DND-41 (cell line): ENCODE results near the gene PIP4P1.

Experiments used
- CTCF ChIP-seq: IDR thresholded peaks from 2 replicates; pipeline ENCODE4 v1.5.1; 2012; ENCODE audit warnings: borderline replicate concordance, low read length, moderate library complexity, mild to moderate bottlenecking; ENCODE audit not compliant: poor library complexity, severe bottlenecking; ENCODE audit errors: extremely low read depth
- EZH2 ChIP-seq: IDR thresholded peaks from 3 replicates; pipeline ENCODE4 v1.6.1; 2012; ENCODE audit warnings: borderline replicate concordance, low read depth, mild to moderate bottlenecking, moderate library complexity, low read length, inconsistent platforms; ENCODE audit not compliant: severe bottlenecking

GRCh38 chr14:20434701-20435581 lies 26.3 kb downstream of the PIP4P1 start:
- TF ChIP-seq CTCF (no peak), EZH2 (no peak)
